Measurements from ENCODE around the gene PMPCA. TPM values are rescaled to one million over a fixed set of nuclear protein-coding genes. Genes with fewer than 3 reads are reported as not detected.
A peak's percentile ranks its signal among the peaks of the same experiment; 100 is the strongest.

The PMPCA gene
- total RNA-seq: 36.8 and 42.4 TPM in 2 replicates

GRCh38 chr9:136410500-136411287 lies at the start of gene PMPCA, which contains the start of gene ENTR1:
TSS of gene PMPCA (plus strand) at chr9:136410658. CDS start at chr9:136410669, 11 bp downstream.
TSS of gene ENTR1 (minus strand) at chr9:136410614. CDS start at chr9:136410397, 217 bp downstream.
- peak; percentile 70 to 91 for DNase-seq (ENCODE audit: low read depth in 2 of 2)

DNA sequence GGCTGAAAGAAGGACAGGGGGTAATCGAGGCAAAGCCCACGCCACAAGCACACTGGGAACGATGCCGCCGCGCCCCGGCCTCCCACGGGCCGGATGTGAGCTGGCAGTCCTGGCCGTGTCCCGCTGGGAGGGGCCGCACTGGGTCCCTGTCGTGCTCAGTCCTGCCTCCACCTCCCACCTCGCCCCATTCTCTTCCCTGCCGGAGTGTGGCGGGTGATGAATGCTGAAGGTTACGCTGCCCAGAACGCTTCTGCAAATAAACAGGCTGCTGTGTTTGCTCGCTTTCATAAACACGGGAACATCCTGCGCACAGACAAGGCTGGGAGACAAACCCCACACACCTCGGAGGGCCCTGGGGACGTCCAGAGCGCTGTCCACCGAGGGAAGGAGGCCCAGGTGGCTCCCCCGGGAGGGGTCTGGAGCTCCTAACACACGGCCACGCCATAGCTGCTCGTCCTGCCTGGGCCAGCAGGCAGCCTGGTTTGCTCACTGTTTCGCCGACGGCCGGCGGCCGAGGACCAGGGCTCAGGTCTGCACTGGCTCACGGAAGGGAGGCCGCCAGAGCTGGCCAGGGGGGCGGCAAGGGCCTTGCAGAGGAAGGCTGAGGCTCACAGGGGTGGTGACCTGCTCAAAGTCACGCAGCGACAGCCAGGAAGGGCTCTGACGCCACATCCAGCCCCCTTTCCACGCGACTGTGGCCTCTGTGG lies 49.3 kb upstream of the PMPCA start:
- DNase-seq (ENCODE audit: low read depth in 2 of 2): no peak

GRCh38 chr9:136361754-136362449 lies 48.6 kb upstream of the PMPCA start:
- no peak for DNase-seq (ENCODE audit: low read depth in 2 of 2)

DNA sequence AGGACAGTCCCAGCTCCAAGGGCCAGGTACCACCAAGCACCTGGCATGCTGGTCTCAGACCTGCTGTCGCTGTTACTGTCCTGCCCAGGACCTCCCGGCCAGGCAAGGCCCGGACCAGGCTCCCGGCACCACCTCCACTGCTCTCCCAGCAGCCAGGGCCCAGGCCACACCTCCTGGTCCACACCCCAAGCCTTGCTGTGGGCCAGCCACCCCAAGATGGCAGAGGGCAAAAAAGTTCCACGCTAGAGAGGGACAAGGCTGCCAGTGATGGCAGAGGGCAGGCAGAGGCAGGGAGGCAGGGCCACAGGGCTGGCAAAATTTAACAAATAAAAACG lies 48.0 kb upstream of the PMPCA start:
- DNase-seq (ENCODE audit: low read depth in 2 of 2): no peak

GRCh38 chr9:136363106-136363948 lies 47.1 kb upstream of the PMPCA start, which contains the start of gene DNLZ:
TSS of gene DNLZ (minus strand) at chr9:136363744. CDS start at chr9:136363714, 30 bp downstream.
- peak; percentile 84 to 95 for DNase-seq (ENCODE audit: low read depth in 2 of 2)

- DNase-seq (ENCODE audit: low read depth in 2 of 2): no peak
Observed at GRCh38 chr9:136363949-136364748, 46.3 kb upstream of the PMPCA start.

GRCh38 chr9:136364942-136365774 lies 45.3 kb upstream of the PMPCA start:
- no peak for DNase-seq (ENCODE audit: low read depth in 2 of 2)

- DNase-seq (ENCODE audit: low read depth in 2 of 2): no peak
Observed at GRCh38 chr9:136365775-136366222, 44.7 kb upstream of the PMPCA start.

- no peak for DNase-seq (ENCODE audit: low read depth in 2 of 2)
Observed at GRCh38 chr9:136366826-136367225, 43.6 kb upstream of the PMPCA start.

DNA sequence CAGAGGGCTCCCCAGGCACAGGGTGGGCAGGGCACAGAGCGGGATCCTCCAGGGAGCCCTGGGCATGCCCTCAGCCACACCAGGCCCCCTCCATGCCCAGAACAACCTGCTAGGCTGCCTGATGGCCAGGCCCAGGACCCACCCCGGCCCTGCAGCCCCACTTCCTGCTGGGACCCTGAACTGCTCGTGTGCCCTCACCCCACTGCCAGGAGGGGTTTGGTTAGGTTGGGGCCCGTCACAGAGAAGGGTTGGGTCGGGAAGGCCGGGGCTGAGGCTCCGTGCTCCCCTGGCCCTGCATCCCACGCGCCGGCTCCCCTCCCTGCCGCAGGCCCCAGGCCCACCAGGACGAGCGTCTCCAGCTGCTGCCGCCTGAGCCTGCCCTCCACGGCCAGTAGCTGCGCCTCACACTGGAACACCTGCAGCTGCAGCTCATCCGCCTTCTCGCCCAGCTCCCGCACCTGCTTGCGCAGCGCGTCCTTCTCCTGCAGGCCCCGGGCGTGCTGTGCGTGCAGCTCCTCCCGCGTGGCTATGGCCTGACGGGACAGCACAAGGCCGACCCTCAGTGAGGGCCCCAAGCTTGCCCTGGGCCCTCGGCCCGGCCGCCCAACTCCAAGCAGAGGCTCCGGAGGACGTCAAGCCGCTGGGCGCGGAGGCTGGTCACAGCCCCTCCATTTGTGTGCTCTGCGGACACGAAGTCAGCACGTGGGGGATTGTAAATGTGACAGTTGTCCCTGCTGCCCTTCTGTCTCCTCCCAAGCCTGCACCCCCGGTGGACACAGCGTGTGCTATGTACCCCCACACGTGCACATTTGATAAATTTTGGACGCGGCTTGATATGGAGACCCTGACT lies 42.9 kb upstream of the PMPCA start:
- no peak for DNase-seq (ENCODE audit: low read depth in 2 of 2)

GRCh38 chr9:136368190-136368589 lies 42.3 kb upstream of the PMPCA start:
- no peak for DNase-seq (ENCODE audit: low read depth in 2 of 2)

DNA sequence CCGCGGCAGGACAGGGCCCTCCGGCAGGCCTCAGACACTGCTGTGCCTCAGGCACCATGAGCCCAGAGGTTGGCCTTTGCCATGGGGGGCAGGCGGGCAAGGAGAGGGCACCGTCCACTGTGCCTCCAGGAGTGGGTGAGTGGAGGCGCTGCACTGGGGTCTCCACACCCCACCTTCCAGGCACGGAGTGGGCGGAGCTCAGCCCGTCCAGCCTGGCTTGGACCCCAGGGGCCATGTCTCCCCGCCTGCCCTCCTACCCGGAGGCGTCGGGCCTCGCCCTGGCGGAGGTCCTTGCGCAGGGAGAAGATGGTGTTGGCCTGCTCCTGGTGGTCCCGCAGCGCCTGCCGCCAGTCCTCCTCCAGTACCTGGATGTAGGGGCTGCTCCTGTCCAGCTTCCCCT lies 40.4 kb upstream of the PMPCA start:
- DNase-seq (ENCODE audit: low read depth in 2 of 2): no peak

DNA sequence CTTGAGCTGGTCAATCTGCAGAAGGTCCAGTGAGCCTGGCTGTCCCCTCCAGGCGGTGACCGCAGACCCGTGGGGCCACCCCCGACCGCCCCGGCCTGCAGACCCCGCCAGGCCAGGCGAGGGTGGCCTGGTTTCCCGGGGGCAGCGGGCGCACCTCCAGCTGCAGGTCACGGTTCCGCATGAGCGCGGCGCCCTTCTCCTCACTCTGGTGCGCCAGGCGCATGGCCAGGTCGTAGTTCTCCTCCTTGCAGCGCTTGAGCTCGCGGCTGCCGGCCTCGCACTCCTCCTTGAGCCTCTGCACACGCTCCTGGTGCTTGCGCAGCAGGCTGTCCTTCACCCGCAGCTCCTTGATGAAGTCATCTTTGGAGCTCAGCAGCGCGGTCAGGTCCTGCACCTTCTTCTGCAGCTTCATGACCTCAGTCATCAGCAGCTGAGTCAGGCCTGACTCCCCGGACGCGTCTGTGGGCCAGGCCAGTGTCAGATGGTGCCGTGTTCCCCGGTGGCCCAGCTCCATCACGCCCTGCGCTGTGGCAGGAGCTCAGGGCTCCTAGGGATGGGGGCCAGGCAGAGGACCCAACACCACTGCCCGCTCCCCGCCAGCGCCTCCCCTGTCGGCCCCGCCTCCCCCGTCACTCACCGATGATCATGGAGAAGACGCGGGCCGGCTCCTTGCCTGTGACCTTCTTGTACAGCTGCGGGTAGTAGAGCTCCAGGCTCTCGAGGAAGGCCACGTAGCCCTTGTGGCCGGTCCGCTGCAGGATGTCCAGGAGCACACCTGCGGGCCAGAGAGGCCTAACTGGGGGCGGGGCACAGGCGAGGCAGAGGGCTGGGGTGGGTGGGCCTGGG lies 39.5 kb upstream of the PMPCA start:
- no peak for DNase-seq (ENCODE audit: low read depth in 2 of 2)

GRCh38 chr9:136371533-136371880 lies 39.0 kb upstream of the PMPCA start:
- no peak for DNase-seq (ENCODE audit: low read depth in 2 of 2)

DNA sequence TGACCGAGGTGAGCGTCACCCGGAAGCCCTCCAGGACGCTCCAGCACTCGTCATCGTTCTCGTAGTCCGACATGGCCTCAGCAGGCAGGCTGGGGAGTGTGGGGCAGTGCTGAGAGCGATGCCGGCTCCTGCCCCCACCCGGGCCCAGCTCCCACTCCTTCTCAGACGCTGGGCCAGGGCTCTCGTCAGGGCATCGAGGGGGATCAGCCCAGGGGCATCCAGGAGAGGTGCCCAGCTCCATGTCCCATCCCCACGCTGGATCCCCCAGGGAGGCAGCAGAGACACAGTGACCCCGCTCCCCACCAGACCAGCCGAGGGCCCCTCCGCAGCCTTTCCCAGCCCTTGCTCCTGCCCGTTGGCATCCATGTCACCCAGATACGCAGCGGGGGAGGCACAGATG lies 38.5 kb upstream of the PMPCA start:
- no peak for DNase-seq (ENCODE audit: low read depth in 2 of 2)

- peak; percentile 4 to 33 for DNase-seq (ENCODE audit: low read depth in 2 of 2)
Observed at GRCh38 chr9:136372561-136373299, 37.7 kb upstream of the PMPCA start.
